Measurements from ENCODE around the gene CCKAR.
"Not testable (repeated sequence)": the region's sequence is repeated elsewhere in the genome, so short reads cannot be mapped to it uniquely, and the experiment has no call there.

Gene CCKAR

GRCh38 chr4:26503844-26504243 is 13.6 kb upstream of the CCKAR start:
- no peak for TF ChIP-seq CTCF (IDR thresholded peaks at IDR 0.05; ENCODE audit: low read depth, low read length)
- no peak for DNase-seq (ENCODE audit: extremely low read depth, low read depth)

- no peak for DNase-seq (ENCODE audit: extremely low read depth, low read depth)
- TF ChIP-seq CTCF (IDR thresholded peaks at IDR 0.05; ENCODE audit: low read depth, low read length): no peak
Observed at GRCh38 chr4:26503427-26503826, 13.1 kb upstream of the CCKAR start.

- not testable (repeated sequence) for DNase-seq (ENCODE audit: extremely low read depth, low read depth)
Observed at GRCh38 chr4:26500565-26500999, 10.3 kb upstream of the CCKAR start.

- DNase-seq (ENCODE audit: extremely low read depth, low read depth): no peak
- no peak; the same call in 1 of the 2 replicates for TF ChIP-seq CTCF (IDR thresholded peaks at IDR 0.05; ENCODE audit: low read depth, low read length)
Observed at GRCh38 chr4:26496207-26496783, 6.0 kb upstream of the CCKAR start.

GRCh38 chr4:26493461-26493860 is 3.2 kb upstream of the CCKAR start:
- no peak for TF ChIP-seq CTCF (IDR thresholded peaks at IDR 0.05; ENCODE audit: low read depth, low read length)
- no peak for DNase-seq (ENCODE audit: extremely low read depth, low read depth)

- DNase-seq (ENCODE audit: extremely low read depth, low read depth): no peak
- TF ChIP-seq CTCF (IDR thresholded peaks at IDR 0.05; ENCODE audit: low read depth, low read length): no peak
Observed at GRCh38 chr4:26491449-26492170, 1.3 kb upstream of the CCKAR start.

- DNase-seq (ENCODE audit: extremely low read depth, low read depth): no peak
- TF ChIP-seq CTCF (IDR thresholded peaks at IDR 0.05; ENCODE audit: low read depth, low read length): no peak
Observed at GRCh38 chr4:26490960-26491284, 638 bp upstream of the CCKAR start.
